H9 (cell line): ENCODE data around the gene HLA-DOA. TPM values are rescaled to one million over a fixed set of nuclear protein-coding genes. Genes with fewer than 3 reads are reported as not detected.

Source experiments
- DNase-seq: peaks from one replicate; pipeline ENCODE4 v3.0.0-alpha.2; 2017
- H2AFZ ChIP-seq: one replicate; pipeline ENCODE4 v1.6.1; 2013; ENCODE audit warnings: mild to moderate bottlenecking, low read length, control low read depth, moderate library complexity
- H2AK5ac ChIP-seq: 2 replicates; pipeline ENCODE4 v1.6.1; 2013; ENCODE audit warnings: low read length, control low read depth, mixed read lengths; ENCODE audit not compliant: insufficient read length
- H2BK120ac ChIP-seq: one replicate; pipeline ENCODE4 v1.6.1; 2013; ENCODE audit warnings: low read depth, mild to moderate bottlenecking, low read length, control low read depth, inconsistent platforms; ENCODE audit not compliant: poor library complexity, severe bottlenecking
- H2BK12ac ChIP-seq: 2 replicates; pipeline ENCODE4 v1.6.1; 2013; ENCODE audit warnings: low read length, control low read depth, mixed read lengths, low read depth; ENCODE audit not compliant: insufficient read length
- H2BK15ac ChIP-seq: 2 replicates; pipeline ENCODE4 v1.6.1; 2013; ENCODE audit warnings: low read depth, low read length, control low read depth
- H2BK20ac ChIP-seq: one replicate; pipeline ENCODE4 v1.6.1; 2013; ENCODE audit warnings: low read depth, mild to moderate bottlenecking, low read length, control low read depth, inconsistent platforms; ENCODE audit not compliant: poor library complexity, severe bottlenecking
- H2BK5ac ChIP-seq: 2 replicates; pipeline ENCODE4 v1.6.1; 2013; ENCODE audit warnings: low read length, control low read depth, mixed read lengths; ENCODE audit not compliant: insufficient read length
- H3K14ac ChIP-seq: 2 replicates; pipeline ENCODE4 v1.6.1; 2013; ENCODE audit warnings: low read length, control low read depth; ENCODE audit not compliant: insufficient read depth
- H3K18ac ChIP-seq: 2 replicates; pipeline ENCODE4 v1.6.1; 2013; ENCODE audit warnings: low read depth, mild to moderate bottlenecking, mixed read lengths, low read length, control low read depth; ENCODE audit not compliant: insufficient read length
- H3K23ac ChIP-seq: 2 replicates; pipeline ENCODE4 v1.6.1; 2013; ENCODE audit warnings: low read length, control low read depth, mixed read lengths, low read depth; ENCODE audit not compliant: insufficient read length
- H3K23me2 ChIP-seq: 2 replicates; pipeline ENCODE4 v1.6.1; 2013; ENCODE audit warnings: low read depth, mild to moderate bottlenecking, mixed read lengths, low read length, control low read depth; ENCODE audit not compliant: insufficient read length, poor library complexity, severe bottlenecking
- H3K27ac ChIP-seq: 2 replicates; pipeline ENCODE4 v1.5.1; 2013; ENCODE audit warnings: low read length, control low read depth, mixed read lengths, low read depth; ENCODE audit not compliant: insufficient read length
- H3K27me3 ChIP-seq: 2 replicates; pipeline ENCODE4 v1.6.1; 2013; ENCODE audit warnings: low read length, control low read depth, inconsistent platforms; ENCODE audit not compliant: insufficient read depth
- H3K4ac ChIP-seq: 2 replicates; pipeline ENCODE4 v1.6.1; 2013; ENCODE audit warnings: low read depth, mild to moderate bottlenecking, control low read depth, inconsistent platforms, low read length, moderate library complexity
- H3K4me1 ChIP-seq: 2 replicates; pipeline ENCODE4 v1.6.1; 2013; ENCODE audit warnings: low read length, control low read depth, inconsistent platforms; ENCODE audit not compliant: insufficient read depth
- H3K4me2 ChIP-seq: 2 replicates; pipeline ENCODE4 v1.6.1; 2013; ENCODE audit warnings: low read length, control low read depth, mixed read lengths; ENCODE audit not compliant: insufficient read length, insufficient read depth
- H3K56ac ChIP-seq: 2 replicates; pipeline ENCODE4 v1.6.1; 2013; ENCODE audit warnings: low read depth, mild to moderate bottlenecking, mixed read lengths, low read length, control low read depth; ENCODE audit not compliant: insufficient read length
- H3K79me1 ChIP-seq: 2 replicates; pipeline ENCODE4 v1.6.1; 2013; ENCODE audit warnings: low read depth, mild to moderate bottlenecking, moderate library complexity, low read length, control low read depth, inconsistent platforms; ENCODE audit not compliant: insufficient read depth, poor library complexity, severe bottlenecking
- H3K79me2 ChIP-seq: 2 replicates; pipeline ENCODE4 v1.6.1; 2013; ENCODE audit warnings: low read length, control low read depth, inconsistent platforms; ENCODE audit not compliant: insufficient read depth
- H3K9ac ChIP-seq: 2 replicates; pipeline ENCODE4 v1.6.1; 2013; ENCODE audit warnings: low read length, control low read depth, mixed read lengths; ENCODE audit not compliant: insufficient read length; ENCODE audit errors: extremely low read depth
- H3K9me3 ChIP-seq: one replicate; pipeline ENCODE4 v1.6.1; 2013; ENCODE audit warnings: low read depth, low read length, inconsistent platforms; ENCODE audit not compliant: control insufficient read depth
- H3T11ph ChIP-seq: one replicate; pipeline ENCODE4 v1.6.1; 2013; ENCODE audit warnings: mild to moderate bottlenecking, low read length, control low read depth, inconsistent platforms
- H4K20me1 ChIP-seq: one replicate; pipeline ENCODE4 v1.6.1; 2013; ENCODE audit not compliant: control insufficient read depth, insufficient read length, insufficient read depth
- H4K5ac ChIP-seq: 2 replicates; pipeline ENCODE4 v1.6.1; 2013; ENCODE audit warnings: low read depth, mild to moderate bottlenecking, mixed read lengths, low read length, control low read depth; ENCODE audit not compliant: insufficient read length
- H4K8ac ChIP-seq: replicated peaks from 2 replicates; pipeline ENCODE4 v1.6.1; 2013; ENCODE audit warnings: low read length, control low read depth, mixed read lengths, low read depth; ENCODE audit not compliant: insufficient read length
- H4K91ac ChIP-seq: 2 replicates; pipeline ENCODE4 v1.6.1; 2013; ENCODE audit warnings: low read depth, mild to moderate bottlenecking, moderate library complexity, mixed read lengths, low read length, control low read depth; ENCODE audit not compliant: insufficient read length
- H3K27ac Mint-ChIP-seq, 3 experiments: 2 replicates in 2 of 3; 3 replicates in 1 of 3; pipeline ENCODE4 v1.8.0; 2020 to 2021; ENCODE audit warnings: mixed read lengths in 3 of 3, mild to moderate bottlenecking in 1 of 3, moderate library complexity in 1 of 3
- H3K27me3 Mint-ChIP-seq: 2 replicates; pipeline ENCODE4 v1.8.0; 2021; ENCODE audit warnings: low read depth, mild to moderate bottlenecking, moderate library complexity, mixed read lengths
- H3K36me3 Mint-ChIP-seq, 3 experiments: 2 replicates in 2 of 3; 3 replicates in 1 of 3; pipeline ENCODE4 v1.8.0; 2020 to 2021; ENCODE audit warnings: low read depth in 3 of 3, mixed read lengths in 3 of 3; ENCODE audit not compliant: insufficient read depth in 1 of 3
- H3K4me1 Mint-ChIP-seq, 2 experiments: 2 replicates each; pipeline ENCODE4 v1.8.0; 2020; ENCODE audit warnings: mixed read lengths in 2 of 2
- H3K4me3 Mint-ChIP-seq, 2 experiments: 2 replicates in 1 of 2; 3 replicates in 1 of 2; pipeline ENCODE4 v1.8.0; 2020 to 2021; ENCODE audit warnings: mild to moderate bottlenecking in 2 of 2, mixed read lengths in 2 of 2, moderate library complexity in 1 of 2
- H3K9me3 Mint-ChIP-seq, 2 experiments: 2 replicates in 1 of 2; 3 replicates in 1 of 2; pipeline ENCODE4 v1.8.0; 2020; ENCODE audit warnings: mild to moderate bottlenecking in 2 of 2, mixed read lengths in 2 of 2, moderate library complexity in 1 of 2
- CTCF ChIP-seq: fragments of 200-600 bp; sonication (generic); conservative IDR thresholded peaks from 3 replicates; pipeline ENCODE4 v1.8.0; 2021; ENCODE audit warnings: antibody characterized with exemption, mild to moderate bottlenecking
- WGBS: extraction: QIAGEN DNeasy Blood & Tissue Kit; methylation state at CpG from one replicate; pipeline ENCODE4 v1.1.7; 2013; ENCODE audit warnings: missing lambda C conversion rate, low lambda C conversion rate, mixed read lengths; ENCODE audit not compliant: insufficient read length; ENCODE audit errors: extremely low coverage; 5-methylcytosine and 5-hydroxymethylcytosine counted together
- total RNA-seq: library from RNA; stranded (reverse); gene quantifications from 2 replicates; pipeline ENCODE4 v1.2.1, GENCODE V29; 2021

The HLA-DOA gene
- total RNA-seq, 1 experiment from 2014 or later = 15.6 TPM

DNA sequence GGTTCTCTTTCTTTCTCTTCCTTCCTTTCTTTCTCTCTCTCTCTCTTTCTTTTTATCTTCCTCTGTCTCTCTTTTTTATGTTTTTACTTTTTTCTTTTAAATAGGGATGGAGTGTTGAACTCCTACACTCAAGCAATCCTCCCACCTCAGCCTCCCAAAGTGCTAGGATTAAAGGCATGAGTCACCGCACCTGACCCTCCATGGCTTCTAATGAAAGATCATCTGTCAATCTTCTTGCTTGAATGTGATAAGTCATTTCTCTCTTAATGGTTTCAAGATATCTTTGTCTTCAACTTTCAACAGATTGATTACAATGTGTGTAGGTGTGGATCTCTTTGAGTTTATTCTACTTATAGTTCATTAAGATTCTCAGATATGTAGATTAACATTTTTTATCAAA lies 25.2 kb upstream of the HLA-DOA start:
- Histone ChIP-seq H2BK20ac (no peak overlapping the region), H2AFZ (no peak overlapping the region), H2BK120ac (no peak overlapping the region), H3K4ac (no peak overlapping the region), H2BK15ac (no peak overlapping the region), H4K8ac (no peak overlapping the region), H3K27ac (no peak overlapping the region), H4K20me1 (no peaks in the 10 kb centered on the region), H3T11ph (no peak overlapping the region), H4K91ac (no peak overlapping the region), H3K27me3 (no peaks in the 10 kb centered on the region), H3K79me1 (no peaks in the 10 kb centered on the region), H3K9ac (no peak overlapping the region), H4K5ac (no peak overlapping the region), H3K56ac (no peak overlapping the region), H3K23ac (no peak overlapping the region), H3K14ac (no peak overlapping the region), H3K18ac (no peak overlapping the region), H2BK5ac (no peak overlapping the region), H2BK12ac (no peak overlapping the region), H3K4me2 (no peak overlapping the region), H3K79me2 (no peaks in the 10 kb centered on the region), H3K9me3 (no peaks in the 10 kb centered on the region), H3K23me2 (no peaks in the 10 kb centered on the region), H3K4me1 (no peaks in the 10 kb centered on the region), H2AK5ac (no peak overlapping the region)
- no CpG with 5 or more reads among the region's 1 CpG for WGBS
- no peak for DNase-seq
- Mint-ChIP-seq H3K27ac (no peak overlapping the region; a peak in 1 of 7 replicates), H3K27me3 (peaks cover 7% of the 10 kb centered on the region), H3K4me3 (no peak overlapping the region), H3K4me1 (peaks cover 0 to 4% of the 10 kb centered on the region in 2 experiments; a peak in 1 of 4 replicates), H3K9me3 (peaks cover 4 to 7% of the 10 kb centered on the region in 2 experiments; a peak in 2 of 5 replicates), H3K36me3 (no peaks in the 10 kb centered on the region; a peak in 1 of 7 replicates)
- no peak for TF ChIP-seq CTCF
